PFSK-1 (cell line): ENCODE measurements around the gene CSNK2B.

Source experiments
- POLR2AphosphoS5 ChIP-seq: IDR thresholded peaks from 2 replicates; pipeline ENCODE4 v1.6.1; 2012; ENCODE audit warnings: low read depth, mild to moderate bottlenecking, control low read depth, low read length, moderate library complexity
- SIN3A ChIP-seq: IDR thresholded peaks from 2 replicates; pipeline ENCODE4 v1.6.1; 2012; ENCODE audit warnings: mild to moderate bottlenecking, low read length, moderate library complexity, borderline replicate concordance; ENCODE audit not compliant: insufficient read depth
- TAF1 ChIP-seq: IDR thresholded peaks from 2 replicates; pipeline ENCODE4 v1.6.1; 2012; ENCODE audit warnings: low read length, control low read depth, borderline replicate concordance; ENCODE audit not compliant: insufficient read depth
- TF ChIP-seq, protein P1 (sequence below), 2 experiments: IDR thresholded peaks; 2 replicates each; pipeline versions ENCODE4 v1.6.1 to v1.8.0; 2011 to 2012; ENCODE audit warnings: low read depth in 2 of 2, low read length in 2 of 2, control low read depth in 1 of 2, inconsistent platforms in 1 of 2, mild to moderate bottlenecking in 1 of 2, moderate library complexity in 1 of 2; ENCODE audit not compliant: insufficient read depth in 1 of 2

- TF ChIP-seq POLR2AphosphoS5 (no peak), SIN3A (no peak), TAF1 (no peak)
- TF ChIP-seq, protein P1, sequence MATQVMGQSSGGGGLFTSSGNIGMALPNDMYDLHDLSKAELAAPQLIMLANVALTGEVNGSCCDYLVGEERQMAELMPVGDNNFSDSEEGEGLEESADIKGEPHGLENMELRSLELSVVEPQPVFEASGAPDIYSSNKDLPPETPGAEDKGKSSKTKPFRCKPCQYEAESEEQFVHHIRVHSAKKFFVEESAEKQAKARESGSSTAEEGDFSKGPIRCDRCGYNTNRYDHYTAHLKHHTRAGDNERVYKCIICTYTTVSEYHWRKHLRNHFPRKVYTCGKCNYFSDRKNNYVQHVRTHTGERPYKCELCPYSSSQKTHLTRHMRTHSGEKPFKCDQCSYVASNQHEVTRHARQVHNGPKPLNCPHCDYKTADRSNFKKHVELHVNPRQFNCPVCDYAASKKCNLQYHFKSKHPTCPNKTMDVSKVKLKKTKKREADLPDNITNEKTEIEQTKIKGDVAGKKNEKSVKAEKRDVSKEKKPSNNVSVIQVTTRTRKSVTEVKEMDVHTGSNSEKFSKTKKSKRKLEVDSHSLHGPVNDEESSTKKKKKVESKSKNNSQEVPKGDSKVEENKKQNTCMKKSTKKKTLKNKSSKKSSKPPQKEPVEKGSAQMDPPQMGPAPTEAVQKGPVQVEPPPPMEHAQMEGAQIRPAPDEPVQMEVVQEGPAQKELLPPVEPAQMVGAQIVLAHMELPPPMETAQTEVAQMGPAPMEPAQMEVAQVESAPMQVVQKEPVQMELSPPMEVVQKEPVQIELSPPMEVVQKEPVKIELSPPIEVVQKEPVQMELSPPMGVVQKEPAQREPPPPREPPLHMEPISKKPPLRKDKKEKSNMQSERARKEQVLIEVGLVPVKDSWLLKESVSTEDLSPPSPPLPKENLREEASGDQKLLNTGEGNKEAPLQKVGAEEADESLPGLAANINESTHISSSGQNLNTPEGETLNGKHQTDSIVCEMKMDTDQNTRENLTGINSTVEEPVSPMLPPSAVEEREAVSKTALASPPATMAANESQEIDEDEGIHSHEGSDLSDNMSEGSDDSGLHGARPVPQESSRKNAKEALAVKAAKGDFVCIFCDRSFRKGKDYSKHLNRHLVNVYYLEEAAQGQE (IDR thresholded peaks at IDR 0.05; ENCODE audit: insufficient read depth in 1 of 2, low read depth in 2 of 2, low read length in 2 of 2), result no peak
Observed at GRCh38 chr6:31663126-31663960, 2.5 kb upstream of the CSNK2B start.
